Fibroblast of skin of right quadriceps (primary cell): ENCODE results near the gene SRCIN1.
A peak's percentile ranks its signal among the peaks of the same experiment; 100 is the strongest.

Source experiments
- DNase-seq: peaks from one replicate; pipeline ENCODE4 v3.0.0-alpha.2; 2013

The SRCIN1 gene

GRCh38 chr17:38577645-38578173 is 28.0 kb downstream of the SRCIN1 start:
- DNase-seq = no peak

DNA sequence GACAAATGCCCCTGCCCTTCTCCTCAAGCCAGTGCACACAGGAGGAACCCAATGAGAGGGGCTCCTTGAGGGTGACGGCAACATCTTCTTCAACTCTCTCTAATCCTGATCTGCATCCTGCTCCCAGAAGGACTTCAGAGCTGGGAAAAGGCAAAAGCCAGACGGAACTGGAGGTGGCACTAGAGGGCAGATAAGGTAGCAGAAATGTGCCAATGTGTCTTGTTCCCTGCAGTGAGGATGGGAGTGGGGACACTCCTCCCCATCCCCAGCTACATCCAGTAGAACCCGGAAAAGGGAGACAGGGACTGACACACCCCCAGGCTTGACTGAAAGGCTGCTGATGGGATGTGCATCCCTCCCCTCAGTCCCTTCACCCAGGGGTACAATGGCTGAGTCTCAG is 28.5 kb downstream of the SRCIN1 start:
- DNase-seq = no peak

DNA sequence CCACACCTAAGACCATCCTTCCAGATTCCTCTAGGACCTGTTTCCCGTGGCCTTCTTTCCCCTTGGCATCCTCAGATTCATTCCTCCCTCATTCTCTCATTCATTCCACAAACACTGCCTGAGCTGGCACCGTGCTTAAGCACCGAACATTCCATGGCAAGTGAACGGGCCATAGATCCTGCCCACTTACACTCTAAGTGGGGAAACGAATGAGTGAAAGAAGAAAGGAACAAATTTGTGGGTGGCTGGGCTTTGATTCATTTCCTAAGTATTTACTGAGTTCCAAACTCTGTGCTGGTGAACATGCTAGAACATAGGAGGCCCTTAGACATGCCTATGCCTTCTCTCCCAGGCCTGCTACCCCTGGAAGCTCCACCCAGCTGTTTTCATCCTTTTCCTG is 30.0 kb downstream of the SRCIN1 start:
- no peak for DNase-seq

DNA sequence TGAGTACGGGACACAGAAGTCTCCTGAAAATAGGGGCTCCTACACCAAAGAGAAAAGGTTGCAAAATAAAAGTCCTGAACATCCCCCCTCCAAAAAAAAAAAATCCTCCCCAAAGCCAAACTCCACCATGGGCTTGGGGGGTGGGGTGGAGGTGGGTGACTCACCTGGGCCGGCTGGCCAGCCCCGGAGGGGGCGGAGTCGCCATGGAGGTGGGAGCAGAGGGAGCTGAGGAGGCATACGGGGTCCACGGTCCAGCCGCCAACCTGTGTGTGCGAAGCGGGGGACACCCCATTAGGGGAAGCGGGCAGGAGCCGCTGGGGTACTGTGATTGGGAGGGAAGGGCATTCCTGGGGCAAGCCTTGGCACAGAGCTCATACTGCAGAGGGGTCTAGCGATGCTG is 31.0 kb downstream of the SRCIN1 start:
- no peak for DNase-seq

DNA sequence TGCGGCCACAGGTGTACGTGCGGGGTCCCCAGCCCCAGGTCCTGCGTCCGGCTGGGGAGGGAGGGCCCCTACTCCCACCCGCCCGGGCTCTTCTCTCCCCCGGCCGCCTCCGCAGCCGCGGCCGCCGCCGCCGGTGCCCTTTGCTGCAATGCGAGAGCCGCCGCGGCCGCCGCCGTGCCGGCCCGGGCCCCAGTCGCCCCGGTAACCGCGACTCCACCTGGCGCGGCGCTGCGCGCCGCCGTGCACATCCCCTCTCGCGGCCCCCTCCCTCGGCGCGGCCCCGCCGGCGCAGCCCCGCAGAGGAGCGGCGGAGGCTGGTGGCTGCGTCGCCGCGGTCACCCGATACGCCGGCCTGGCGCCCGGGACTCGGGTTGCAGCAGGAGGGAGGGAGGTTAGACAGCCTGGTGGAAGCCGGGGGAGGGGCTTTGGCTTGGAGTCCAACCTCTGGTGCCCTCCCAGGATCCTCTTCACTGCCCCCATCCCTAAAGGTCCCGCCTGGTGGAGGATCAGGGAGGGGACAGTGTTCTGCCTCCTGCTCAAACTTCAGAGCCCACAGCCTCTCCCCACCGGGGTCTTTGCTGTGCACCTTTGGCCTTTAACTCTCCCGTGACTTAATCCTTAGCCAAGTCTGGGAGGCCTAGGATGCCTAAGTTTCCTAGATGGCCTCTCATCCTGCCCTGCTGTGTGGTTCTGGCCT is 32.9 kb downstream of the SRCIN1 start:
- DNase-seq = no peak

DNA sequence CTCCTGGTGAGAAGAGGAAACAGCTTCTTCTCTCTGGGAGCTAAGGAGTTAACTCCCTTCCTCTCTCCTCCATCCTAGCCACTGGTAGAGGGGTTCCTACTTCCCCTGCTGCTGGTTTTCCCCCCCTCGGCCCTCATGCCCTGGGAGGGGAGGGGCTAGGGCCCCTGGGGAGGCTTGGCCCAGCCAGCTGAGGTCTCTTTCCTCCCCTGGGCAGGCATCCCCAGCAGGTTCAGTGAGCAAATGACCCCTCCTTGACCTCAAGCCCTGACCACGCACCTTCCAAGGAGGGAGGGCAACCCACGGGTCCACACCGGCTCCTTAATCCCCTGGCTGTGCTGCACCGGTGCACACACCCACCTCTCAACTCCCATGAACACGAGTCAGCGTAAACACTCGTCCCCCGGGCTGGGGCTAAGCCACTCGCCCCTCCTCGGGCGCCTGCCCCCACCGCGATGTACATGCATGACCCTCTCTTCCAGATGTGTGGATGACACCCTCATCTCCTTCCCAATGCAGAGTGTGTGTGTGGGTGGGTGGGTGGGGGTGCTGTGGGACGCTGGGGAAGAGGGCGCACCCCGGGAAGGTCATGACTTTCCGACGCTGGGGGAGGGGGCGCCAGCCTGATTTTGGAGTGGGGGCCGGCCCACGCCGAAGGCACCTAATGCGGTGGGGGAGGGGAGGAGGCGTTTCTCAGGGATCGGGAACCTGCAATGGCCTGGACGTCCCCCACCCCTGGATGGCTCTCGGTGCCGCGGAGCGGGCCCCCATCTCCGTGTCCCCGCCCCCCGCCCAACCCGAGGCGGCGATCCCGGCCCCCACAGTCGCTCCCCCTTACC is 33.7 kb downstream of the SRCIN1 start:
- DNase-seq = no peak

GRCh38 chr17:38569701-38570512 is 35.8 kb downstream of the SRCIN1 start:
- no peak for DNase-seq

DNA sequence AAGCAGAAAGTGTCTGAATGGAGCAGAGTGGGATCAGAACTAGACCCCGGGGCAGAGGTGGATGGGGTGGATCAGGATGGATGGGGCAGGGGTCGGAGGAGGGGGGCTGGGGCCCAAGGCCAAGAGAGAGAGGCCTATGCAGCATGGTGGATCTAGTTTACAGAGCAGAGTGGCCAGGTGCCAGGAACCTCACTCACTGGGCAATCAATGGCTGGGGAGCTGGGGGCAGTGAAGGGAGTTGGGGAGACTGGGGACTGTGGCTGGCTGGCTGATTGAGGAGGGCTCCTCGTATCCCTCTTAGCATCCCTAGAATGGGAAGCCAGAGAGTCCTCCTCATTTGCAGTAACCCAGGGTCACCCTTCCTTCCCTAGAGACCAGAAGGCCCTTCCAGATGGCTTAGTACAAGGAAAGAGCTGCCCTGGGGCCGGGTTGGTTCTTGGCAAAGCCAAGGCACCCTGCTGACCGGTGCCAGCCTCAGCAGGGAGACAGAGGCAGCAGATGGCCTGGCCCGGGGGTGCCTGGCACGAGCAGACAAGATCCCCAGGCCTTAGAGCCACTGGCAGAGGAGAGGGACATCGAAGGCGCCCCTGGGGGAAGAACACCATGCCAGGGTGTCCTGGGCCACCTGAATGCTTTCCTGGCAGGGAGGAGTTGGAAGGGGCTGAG is 36.8 kb downstream of the SRCIN1 start:
- DNase-seq = no peak

DNA sequence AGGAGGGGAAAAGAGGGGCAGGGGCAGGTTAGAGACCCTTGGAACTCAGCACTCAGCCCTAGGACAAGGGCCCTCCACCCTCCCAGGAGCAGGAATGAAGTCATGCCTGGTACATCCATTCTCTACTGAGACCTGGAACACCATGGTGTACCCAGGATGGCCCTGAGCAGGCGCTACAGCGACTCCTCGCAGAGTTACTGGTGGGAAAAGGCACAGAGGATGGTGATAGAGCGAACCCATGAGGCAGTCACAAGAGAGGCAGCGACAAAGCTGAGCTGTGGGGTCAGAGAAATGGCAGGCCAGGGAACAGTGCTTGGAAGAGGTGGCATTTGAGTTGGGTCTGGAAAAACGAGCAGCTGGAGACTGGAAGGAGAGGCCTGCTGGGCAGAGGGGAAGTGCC is 37.5 kb downstream of the SRCIN1 start:
- DNase-seq = no peak

DNA sequence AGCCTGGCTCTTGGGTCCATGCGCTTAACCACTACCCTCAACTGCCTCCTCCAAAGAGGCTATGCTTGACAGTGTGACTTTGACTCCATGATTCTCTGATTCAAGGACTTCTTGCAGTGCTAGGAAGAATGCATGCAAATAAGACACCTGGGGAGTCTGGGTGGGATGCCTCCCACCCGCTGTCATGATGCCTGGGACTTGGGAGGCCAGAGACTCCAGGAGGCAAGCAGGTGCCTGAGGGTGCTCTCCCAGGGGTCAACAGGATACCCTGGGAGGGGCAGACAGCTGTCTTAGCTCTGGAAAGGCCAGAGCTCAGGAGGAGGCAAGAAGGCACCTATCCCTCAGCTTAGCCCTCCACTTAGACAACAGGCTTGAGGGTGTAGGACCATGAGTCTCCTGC is 38.4 kb downstream of the SRCIN1 start:
- no peak for DNase-seq

DNA sequence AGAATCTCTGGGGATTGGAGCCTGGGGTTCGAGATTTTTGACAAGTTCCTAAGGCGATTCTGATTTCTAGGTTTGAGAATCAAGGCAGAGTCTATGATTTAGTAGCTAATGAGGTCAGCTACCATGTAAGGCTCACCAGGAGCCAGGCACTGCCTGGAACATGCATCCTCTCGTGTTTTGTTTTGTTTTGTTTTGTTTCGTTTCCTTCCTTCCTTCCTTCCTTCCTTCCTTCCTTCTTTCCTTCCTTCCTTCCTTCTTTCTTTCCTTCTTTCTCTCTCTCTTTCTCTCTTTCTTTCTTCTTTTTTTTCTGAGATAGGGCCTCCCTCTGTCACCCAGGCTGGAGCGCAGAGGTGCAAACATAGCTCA is 39.1 kb downstream of the SRCIN1 start:
- no peak for DNase-seq

DNA sequence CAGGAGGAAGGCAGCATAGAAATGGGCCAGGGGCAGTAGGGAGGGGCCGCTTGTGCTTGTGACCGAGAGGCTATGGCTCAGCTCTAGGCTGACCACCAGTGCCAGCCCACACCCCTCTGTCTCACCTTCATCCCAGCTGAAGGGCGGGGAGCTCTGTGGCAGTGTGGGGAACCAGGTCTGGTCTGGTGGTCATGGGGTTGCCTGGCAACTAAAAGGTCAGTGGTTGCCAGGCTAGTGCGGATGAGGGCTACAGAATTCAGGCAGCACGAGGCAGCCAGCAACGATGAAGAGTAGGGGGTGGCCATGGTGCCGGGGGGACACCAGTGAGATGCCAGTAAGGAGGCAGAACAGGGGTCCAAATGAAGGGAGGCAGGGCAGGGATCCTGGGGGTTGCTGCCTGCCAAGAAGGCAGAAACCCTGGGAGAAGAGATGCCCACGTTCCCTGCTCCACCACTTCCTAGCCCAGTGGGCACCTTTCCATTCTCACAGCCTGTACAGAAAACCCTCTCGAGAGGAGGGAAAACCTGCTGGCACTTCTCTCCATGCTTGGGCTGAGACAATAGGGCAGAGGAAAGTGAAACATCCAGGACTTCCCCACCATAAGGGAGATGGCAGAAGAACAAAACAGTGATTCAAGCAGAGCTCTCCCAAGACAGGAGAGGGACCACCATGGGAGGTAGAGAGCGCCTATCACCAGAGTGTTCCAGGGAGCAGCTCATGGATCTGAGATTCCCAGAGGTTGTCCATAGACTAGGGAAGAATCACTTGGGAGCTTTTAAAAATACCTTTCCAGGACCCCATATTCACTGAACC is 39.7 kb downstream of the SRCIN1 start:
- DNase-seq = no peak

DNA sequence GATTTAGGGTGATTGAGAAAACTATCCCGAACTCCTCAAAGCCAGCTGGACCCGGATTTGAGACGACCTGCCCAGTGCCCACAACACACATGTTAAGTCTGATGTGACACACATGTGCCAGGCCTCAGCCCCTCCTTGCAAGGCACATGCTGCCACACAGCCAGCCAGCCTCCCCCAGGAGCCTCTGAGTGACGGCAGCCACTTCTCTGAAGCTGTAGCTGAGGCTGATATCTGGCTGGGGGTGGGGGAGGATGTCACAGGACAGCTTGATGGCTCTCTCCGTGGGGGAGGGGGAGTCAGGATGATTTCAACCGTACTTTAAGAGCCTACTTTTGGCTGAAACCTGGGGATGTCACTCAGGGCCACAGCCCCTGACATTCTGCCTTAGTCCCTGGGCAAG is 40.9 kb downstream of the SRCIN1 start:
- DNase-seq = no peak

DNA sequence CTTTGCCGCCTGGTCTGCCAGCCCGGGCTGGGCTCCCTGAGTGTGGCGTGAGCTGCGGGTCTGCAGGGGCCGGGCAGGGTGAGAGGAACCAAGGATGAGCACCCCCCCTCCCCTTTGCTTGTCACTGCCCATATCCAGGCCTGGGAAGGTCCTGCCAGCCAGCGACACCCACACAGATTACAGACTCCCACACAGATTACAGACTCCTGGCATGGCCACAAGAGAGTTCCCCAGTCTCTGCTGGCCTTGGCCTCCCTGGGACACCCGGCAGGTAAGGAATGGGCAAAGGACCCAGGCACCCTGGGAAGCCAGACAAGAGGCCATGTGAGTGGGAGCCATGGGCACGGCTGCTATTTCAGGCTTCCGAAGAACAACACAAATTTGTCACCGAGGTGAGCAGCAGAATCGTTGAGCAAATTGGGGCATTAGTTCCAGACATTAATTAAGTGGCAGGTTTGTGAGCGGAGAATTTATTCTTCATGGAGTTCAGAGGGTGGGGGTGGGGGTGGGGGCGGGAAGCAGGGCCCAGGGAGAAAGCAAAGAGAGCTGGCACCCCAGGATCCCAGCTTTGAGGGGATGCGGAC is 41.4 kb downstream of the SRCIN1 start:
- DNase-seq = no peak

GRCh38 chr17:38563362-38564253 is 42.1 kb downstream of the SRCIN1 start:
- no peak for DNase-seq

DNA sequence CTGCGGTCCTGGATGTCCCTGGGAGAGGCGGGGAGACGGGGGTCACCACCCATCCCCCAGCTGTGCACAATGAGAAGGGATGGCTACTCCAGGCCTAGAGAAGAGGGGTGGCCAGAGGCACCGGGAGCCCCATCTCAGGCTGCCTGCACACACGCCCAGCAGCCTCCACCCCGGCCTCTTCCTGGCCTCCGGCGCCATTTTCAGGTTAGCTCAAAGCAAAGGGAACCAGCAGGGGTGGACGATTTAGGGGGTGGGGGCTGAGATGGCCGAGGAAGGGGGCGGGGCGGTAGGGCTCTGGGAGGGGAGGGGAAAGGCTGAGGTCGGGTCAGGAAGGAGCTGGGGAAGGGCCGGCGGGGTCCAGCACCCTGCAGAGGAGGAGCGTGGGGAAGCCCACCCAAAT is 42.8 kb downstream of the SRCIN1 start:
- no peak for DNase-seq

DNA sequence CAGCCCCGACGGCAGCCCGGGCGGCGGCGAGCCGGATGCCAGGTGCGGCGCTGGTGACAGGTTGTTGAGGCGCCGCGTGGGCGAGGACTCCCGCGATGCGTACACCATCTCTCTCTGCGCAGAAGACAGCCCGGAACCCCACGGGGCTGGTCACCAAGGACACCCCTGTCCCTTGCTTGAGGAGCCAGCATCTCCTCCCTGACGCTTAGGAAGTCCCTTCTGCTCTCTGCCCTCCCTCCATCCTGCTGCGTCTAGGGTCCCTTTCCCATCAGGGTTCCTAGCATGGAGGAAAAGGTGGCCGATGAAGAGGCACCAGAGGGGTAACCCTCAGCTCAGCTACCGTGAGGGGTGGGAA is 43.6 kb downstream of the SRCIN1 start:
- no peak for DNase-seq

DNA sequence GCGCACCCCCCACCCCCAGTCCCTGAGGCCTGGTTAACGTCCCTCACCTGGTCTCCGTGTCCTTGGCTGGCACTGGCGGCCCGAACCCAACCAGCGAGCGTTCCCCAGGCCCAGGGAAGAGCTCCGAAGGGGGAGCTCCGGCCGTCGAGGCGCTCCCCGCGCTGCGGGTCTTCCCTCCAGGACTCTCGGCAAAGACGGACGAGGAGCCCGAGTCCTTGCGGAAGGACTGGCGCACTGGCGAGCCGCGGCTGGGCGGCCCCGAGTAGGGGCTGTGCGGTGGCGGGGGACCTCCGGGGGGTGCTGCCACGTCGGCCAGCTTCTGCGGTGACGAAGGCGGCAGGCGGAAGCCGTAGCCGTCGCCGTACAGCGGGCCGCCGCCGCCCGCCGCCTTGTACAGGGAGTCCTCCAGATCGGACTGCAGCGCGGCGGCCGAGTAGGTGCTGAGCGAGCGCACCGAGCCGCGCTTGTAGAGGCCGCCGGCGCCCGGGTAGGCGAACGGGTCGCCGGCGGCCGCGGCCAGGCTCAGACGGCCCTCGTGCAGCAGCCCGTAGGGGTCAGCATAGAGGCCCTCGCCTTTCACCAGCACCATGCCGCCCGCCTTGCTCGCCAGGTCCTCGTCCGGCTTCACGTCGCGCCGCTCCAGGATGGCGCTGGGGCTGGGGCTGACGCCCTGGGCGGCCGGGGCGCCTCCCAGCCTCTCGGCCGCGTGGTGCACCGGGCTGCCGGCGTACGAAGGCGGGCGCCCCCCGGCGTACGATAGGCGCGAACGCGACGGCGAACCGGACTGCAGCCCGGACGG is 44.1 kb downstream of the SRCIN1 start:
- no peak for DNase-seq

- DNase-seq = peak; percentile 9
These were observed 45.0 kb downstream of the SRCIN1 start for GRCh38 chr17:38560503-38561318.
